Heart left ventricle (tissue), 16 donors: ENCODE results near the gene KNSTRN. TPM values are rescaled to one million over a fixed set of nuclear protein-coding genes. Genes with fewer than 3 reads are reported as not detected.
A peak's percentile ranks its signal among the peaks of the same experiment; 100 is the strongest.

Source experiments
- ATAC-seq, 4 donors: fragments of 200-7000 bp; cut with Tn5 transposase; one replicate each; pipeline ENCODE4 v1.9.1; 2020 to 2022; ENCODE audit warnings: moderate library complexity in 4 of 4, mild to moderate bottlenecking in 3 of 4, moderate number of reproducible peaks in 1 of 4
- DNase-seq, 5 donors: peaks; one replicate each; pipeline ENCODE4 v3.0.0-alpha.2; 2020
- H3K27ac ChIP-seq, 12 donors: fragments of 200-600 bp; sonication (generic) in 4 of 12; one replicate each; pipeline versions ENCODE4 v1.5.0 to v1.8.0; 2016 to 2022; ENCODE audit warnings: mild to moderate bottlenecking in 2 of 12
- H3K27me3 ChIP-seq, 9 donors: fragments of 200-600 bp; sonication (generic) in 2 of 9; one replicate each; pipeline versions ENCODE4 v1.5.1 to v1.8.0; 2016 to 2022; ENCODE audit warnings: mild to moderate bottlenecking in 3 of 9
- H3K36me3 ChIP-seq, 9 donors: fragments of 200-600 bp; sonication (generic) in 2 of 9; one replicate each; pipeline versions ENCODE4 v1.5.0 to v1.8.0; 2018 to 2022; ENCODE audit warnings: mild to moderate bottlenecking in 2 of 9
- H3K4me1 ChIP-seq, 12 donors: fragments of 200-600 bp; sonication (generic) in 4 of 12; one replicate each; pipeline versions ENCODE4 v1.5.0 to v1.8.0; 2016 to 2022; ENCODE audit warnings: mild to moderate bottlenecking in 3 of 12
- H3K4me3 ChIP-seq, 12 donors: fragments of 200-600 bp; sonication (generic) in 4 of 12; one replicate each; pipeline versions ENCODE4 v1.5.0 to v1.8.0; 2017 to 2022; ENCODE audit warnings: mild to moderate bottlenecking in 9 of 12, moderate library complexity in 4 of 12
- H3K9me3 ChIP-seq, 12 donors: fragments of 200-600 bp; sonication (generic) in 4 of 12; one replicate each; pipeline versions ENCODE4 v1.5.0 to v1.8.0; 2016 to 2022; ENCODE audit warnings: mild to moderate bottlenecking in 1 of 12
- CTCF ChIP-seq, 12 donors: fragments of 200-600 bp; sonication (generic) in 4 of 12; IDR thresholded peaks; one replicate each; pipeline versions ENCODE4 v1.5.0 to v1.8.0; 2018 to 2022; ENCODE audit warnings: antibody characterized with exemption in 12 of 12, mild to moderate bottlenecking in 5 of 12
- POLR2A ChIP-seq, 2 donors: fragments of 450-650 bp; IDR thresholded peaks; one replicate each; pipeline ENCODE4 v1.6.1; 2017; ENCODE audit warnings: antibody characterized with exemption in 2 of 2, mild to moderate bottlenecking in 2 of 2, moderate library complexity in 2 of 2
- WGBS, 4 donors: extraction: QIAGEN DNeasy Blood & Tissue Kit in 2 of 4; methylation state at CpG; one replicate each; pipeline versions ENCODE4 v1.1.5 to v1.1.7; 2013 to 2018; 5-methylcytosine and 5-hydroxymethylcytosine counted together
- intact Hi-C, 10 donors: fragments of 100-400 bp; cut with DNase I; formaldehyde crosslinking; loops; one replicate each; pipeline versions ENCODE4 v1.11.1 to v1.14.2; 2022
- polyA plus RNA-seq, 2 donors: library from polyadenylated mRNA; stranded (reverse); fragments of 200-250 nt; gene quantifications; one replicate each; pipeline ENCODE4 v1.2.3, GENCODE V29; 2013
- total RNA-seq, 9 donors: library from RNA; depleted of rRNA in 2 of 9; stranded (reverse); fragments of >200 nt in 2 of 9; fragmentation: NEBNext Ultra II Directional in 3 of 9; extraction: Animal tissue kit (Norgen Biotek cat#: 25700) in 3 of 9; gene quantifications; one replicate each; pipeline versions ENCODE4 v1.1.0 to v1.2.4, GENCODE V29; 2016 to 2023
- donor health status: ischemic (EF 13 %, LVEDD 7.1; RV severe dilation, severe dysfunction).
- donor health status: healthy with polysubstance abuse.
- donor health status: DM: no; HTN: yes; CAD: no.
- donor health status: DM: no; HTN: no; CAD: no.
- donor health status: ischemic (EF 25% LVEDD 6.9; RV normal size, moderate dysfunction).
- donor health status: ischemic (EF 25% LVEDD 5.7; RV mildly dilated, moderate dysfunction).
- donor health status: healthy.
- donor health status: DM: yes; HTN: yes; CAD: no.
- donor health status: ischemic (EF 35%, LVEDD 5.7; RV mildly dilated, moderate dysfunction).
- donor health status: nonischemic (EF 11% LVEDD 7.7; RV severe dilation, severe dysfunction).
- donor health status: DM: yes; HTN: yes; CAD: no.
- donor health status: PGD.
- donor health status: ischemic (EF 29% LVEDD 5.4; RV normal size, mild dysfunction).
- donor health status: nonischemic (EF 23%, LVEDD 6.1; RV moderate dilation, normal function).

The KNSTRN gene
- total and polyA plus RNA-seq, 11 donors = 8.0 to 20.1 (median 9.9) TPM

DNA sequence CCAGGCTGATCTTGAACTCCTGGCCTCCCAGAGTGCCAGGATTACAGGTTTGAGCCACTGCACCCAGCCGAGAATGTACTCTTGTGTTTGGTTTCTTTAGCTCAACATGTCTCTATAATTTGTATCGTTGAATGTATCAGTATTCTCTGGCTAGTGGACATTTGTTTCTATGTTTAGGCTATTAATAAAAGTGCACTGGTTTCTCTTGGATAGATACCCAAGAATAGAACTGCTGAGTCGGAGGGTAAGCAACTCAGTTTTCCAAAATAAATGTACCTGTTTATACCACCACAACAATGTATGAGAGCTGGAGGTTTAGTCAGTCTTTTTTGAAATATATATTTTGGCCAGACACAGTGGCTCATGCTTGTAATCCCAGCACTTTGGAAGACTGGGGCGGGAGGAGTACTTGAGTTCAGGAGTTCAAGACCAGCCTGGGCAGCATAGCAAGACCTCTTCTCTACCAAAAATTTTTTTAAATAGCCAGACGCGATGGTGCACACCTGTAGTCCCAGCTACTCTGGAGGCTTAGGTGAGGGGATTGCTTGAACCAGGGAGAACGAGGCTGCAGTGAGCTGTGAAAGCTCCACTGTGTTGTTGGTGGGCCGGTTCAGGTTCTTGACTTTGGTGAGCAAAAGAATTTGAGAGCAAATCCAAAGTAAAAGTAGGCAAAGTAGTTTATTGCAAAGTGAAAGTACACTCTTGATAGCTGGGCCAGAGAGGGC, 15.3 kb downstream of the KNSTRN start:
- peak in 1 of 4 donors; percentile 47 for ATAC-seq
- Histone ChIP-seq H3K27ac (peak overlapping the region in 2 of 12 donors; percentile 1 to 18), H3K9me3 (no peaks in the 10 kb centered on the region), H3K4me3 (no peak overlapping the region), H3K36me3 (peaks cover 0 to 16% (median 14%) of the 10 kb centered on the region in 9 donors), H3K4me1 (peaks cover 0 to 21% (median 0%) of the 10 kb centered on the region in 12 donors), H3K27me3 (no peaks in the 10 kb centered on the region)
- 78 to 82% (median 81%) methylated on average over 8 of the region's 8 CpGs for WGBS, 4 donors
- TF ChIP-seq POLR2A (IDR thresholded peaks at IDR 0.05) (no peak), CTCF (IDR thresholded peaks at IDR 0.05) (no peak)
- no peak for DNase-seq
- intact Hi-C loops = no loop called here

GRCh38 chr15:40398413-40398873, 15.9 kb downstream of the KNSTRN start:
- Histone ChIP-seq H3K27me3 (no peaks in the 10 kb centered on the region), H3K4me3 (no peak overlapping the region), H3K27ac (peak overlapping the region in 2 of 12 donors; percentile 18 to 58), H3K9me3 (no peaks in the 10 kb centered on the region), H3K36me3 (peaks cover 0 to 10% (median 8%) of the 10 kb centered on the region in 9 donors), H3K4me1 (peaks cover 0 to 21% (median 0%) of the 10 kb centered on the region in 12 donors)
- ATAC-seq (peak in 3 of 4 donors; percentile 45 to 69 (median 53)), DNase-seq (peak in 1 of 5 donors; percentile 36)
- no peak for TF ChIP-seq CTCF (IDR thresholded peaks at IDR 0.05)
- TF ChIP-seq POLR2A (IDR thresholded peaks at IDR 0.05) = no peak
- 63 to 78% (median 74%) methylated on average over 4 of the region's 4 CpGs for WGBS, 4 donors
- intact Hi-C loops = no loop called here

GRCh38 chr15:40399370-40399769, 16.8 kb downstream of the KNSTRN start:
- H3K27me3 ChIP-seq = no peaks in the 10 kb centered on the region
- peaks cover 0 to 21% (median 0%) of the 10 kb centered on the region in 12 donors for H3K4me1 ChIP-seq
- no peak overlapping the region for H3K4me3 ChIP-seq
- no peak for DNase-seq
- peaks cover 0 to under 1% (median 0%) of the 10 kb centered on the region in 9 donors for H3K36me3 ChIP-seq
- ATAC-seq = no peak
- H3K27ac ChIP-seq = no peak overlapping the region
- WGBS, 4 donors = 82 to 94% (median 87%) methylated on average over 7 of the region's 7 CpGs
- no peak for TF ChIP-seq CTCF (IDR thresholded peaks at IDR 0.05)
- TF ChIP-seq POLR2A (IDR thresholded peaks at IDR 0.05) = no peak
- no peaks in the 10 kb centered on the region for H3K9me3 ChIP-seq
- intact Hi-C loops = no loop called here
